ENCODE results near the gene MASTL. TPM values are rescaled to one million over a fixed set of nuclear protein-coding genes. Genes with fewer than 3 reads are reported as not detected.

Gene MASTL
- total and polyA plus RNA-seq, 2 donors (not counting 1 experiment from before 2014, with no cell fraction given) = 5.9 to 9.2 TPM

- TF ChIP-seq EZH2 (IDR thresholded peaks at IDR 0.05; ENCODE audit: low read length, missing control alignments) = no peak
- TF ChIP-seq CTCF (conservative IDR thresholded peaks at IDR 0.05 in 1 of 2, IDR thresholded peaks at IDR 0.05 in 1 of 2; ENCODE audit: low read depth in 1 of 2, low read length in 2 of 2) = no peak
- no peak overlapping the region for H3K4me2 ChIP-seq (ENCODE audit: extremely low read depth, insufficient read depth, low read length)
These were observed 70.6 kb downstream of the MASTL start for GRCh38 chr10:27225642-27226257.

DNA sequence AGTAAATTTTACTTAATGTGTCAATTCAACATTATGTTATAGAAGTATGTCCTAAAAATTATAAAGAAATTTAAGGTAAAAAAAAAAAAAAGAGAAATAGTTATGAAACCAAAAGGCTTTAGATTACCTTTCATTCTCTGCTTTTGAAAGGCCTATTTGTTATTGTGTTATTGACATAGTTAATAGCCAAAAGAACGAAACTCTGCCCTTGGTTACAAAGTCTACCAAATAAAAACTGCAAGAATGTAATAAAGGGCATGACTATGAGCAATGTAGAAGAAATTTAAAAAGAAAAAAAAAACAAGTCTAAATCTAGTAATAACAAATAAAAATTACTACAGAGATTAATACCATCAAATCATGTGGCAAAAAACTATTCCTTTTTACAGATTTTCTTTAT, 74.9 kb downstream of the MASTL start:
- Histone ChIP-seq H3K79me2 (ENCODE audit: control insufficient read depth, insufficient read depth, low read length) (no peaks in the 10 kb centered on the region), H3K9ac (ENCODE audit: insufficient read depth, low read length) (no peak overlapping the region), H3K4me2 (ENCODE audit: extremely low read depth, insufficient read depth, low read length) (no peak overlapping the region), H4K20me1 (ENCODE audit: control insufficient read depth, extremely low read depth, insufficient read depth, low read length) (no peaks in the 10 kb centered on the region), H3K36me3 (ENCODE audit: control insufficient read depth, insufficient read depth, low read length) (no peaks in the 10 kb centered on the region), H3K27ac (ENCODE audit: insufficient read depth, low read length) (no peak overlapping the region), H3K9me3 (ENCODE audit: control insufficient read depth, insufficient read depth, low read depth, low read length) (no peaks in the 10 kb centered on the region), H3K4me3 (replicated peaks in 1 of 4; ENCODE audit: control extremely low read depth in 1 of 4, insufficient read depth in 1 of 4, low read depth in 3 of 4, low read length in 4 of 4) (no peak overlapping the region), H3K4me1 (ENCODE audit: control insufficient read depth, extremely low read depth, insufficient read depth, low read length) (no peaks in the 10 kb centered on the region), H3K27me3 (ENCODE audit: control insufficient read depth, insufficient read depth, low read length) (no peaks in the 10 kb centered on the region), H2AFZ (ENCODE audit: low read length) (no peak overlapping the region)
- DNase-seq (ENCODE audit: low read depth in 2 of 2) = no peak
- no peak for TF ChIP-seq EZH2 (IDR thresholded peaks at IDR 0.05; ENCODE audit: low read length, missing control alignments)
- no peak for TF ChIP-seq CTCF (conservative IDR thresholded peaks at IDR 0.05 in 1 of 2, IDR thresholded peaks at IDR 0.05 in 1 of 2; ENCODE audit: low read depth in 1 of 2, low read length in 2 of 2)

More at GRCh38 chr10:27225642-27226257, 70.6 kb downstream of the MASTL start:
- no peaks in the 10 kb centered on the region for H3K4me1 ChIP-seq (ENCODE audit: control insufficient read depth, extremely low read depth, insufficient read depth, low read length)
- H3K27ac ChIP-seq (ENCODE audit: insufficient read depth, low read length) = no peak overlapping the region
- no peaks in the 10 kb centered on the region for H3K27me3 ChIP-seq (ENCODE audit: control insufficient read depth, insufficient read depth, low read length)
- no peak for DNase-seq (ENCODE audit: low read depth in 2 of 2)
- no peak overlapping the region for H3K9ac ChIP-seq (ENCODE audit: insufficient read depth, low read length)
- H3K79me2 ChIP-seq (ENCODE audit: control insufficient read depth, insufficient read depth, low read length) = no peaks in the 10 kb centered on the region
- H3K9me3 ChIP-seq (ENCODE audit: control insufficient read depth, insufficient read depth, low read depth, low read length) = no peaks in the 10 kb centered on the region
- no peaks in the 10 kb centered on the region for H3K36me3 ChIP-seq (ENCODE audit: control insufficient read depth, insufficient read depth, low read length)
- no peaks in the 10 kb centered on the region for H4K20me1 ChIP-seq (ENCODE audit: control insufficient read depth, extremely low read depth, insufficient read depth, low read length)
- no peak overlapping the region for H3K4me3 ChIP-seq (replicated peaks in 1 of 4; ENCODE audit: control extremely low read depth in 1 of 4, insufficient read depth in 1 of 4, low read depth in 3 of 4, low read length in 4 of 4)
- no peak overlapping the region for H2AFZ ChIP-seq (ENCODE audit: low read length)

- Histone ChIP-seq H2AFZ (ENCODE audit: low read length) (no peak overlapping the region), H3K9ac (ENCODE audit: insufficient read depth, low read length) (no peak overlapping the region)
These were observed 80.6 kb downstream of the MASTL start for GRCh38 chr10:27235706-27236105.

More at GRCh38 chr10:27235706-27236105, 80.6 kb downstream of the MASTL start:
- H3K4me1 ChIP-seq (ENCODE audit: control insufficient read depth, extremely low read depth, insufficient read depth, low read length) = no peaks in the 10 kb centered on the region
- no peak overlapping the region for H3K4me2 ChIP-seq (ENCODE audit: extremely low read depth, insufficient read depth, low read length)
- no peak overlapping the region for H3K4me3 ChIP-seq (replicated peaks in 1 of 4; ENCODE audit: control extremely low read depth in 1 of 4, insufficient read depth in 1 of 4, low read depth in 3 of 4, low read length in 4 of 4)
- TF ChIP-seq CTCF (conservative IDR thresholded peaks at IDR 0.05 in 1 of 2, IDR thresholded peaks at IDR 0.05 in 1 of 2; ENCODE audit: low read depth in 1 of 2, low read length in 2 of 2) (no peak), EZH2 (IDR thresholded peaks at IDR 0.05; ENCODE audit: low read length, missing control alignments) (no peak)
- H3K27me3 ChIP-seq (ENCODE audit: control insufficient read depth, insufficient read depth, low read length) = no peaks in the 10 kb centered on the region
- H3K27ac ChIP-seq (ENCODE audit: insufficient read depth, low read length) = no peak overlapping the region
- no peaks in the 10 kb centered on the region for H4K20me1 ChIP-seq (ENCODE audit: control insufficient read depth, extremely low read depth, insufficient read depth, low read length)
- H3K36me3 ChIP-seq (ENCODE audit: control insufficient read depth, insufficient read depth, low read length) = no peaks in the 10 kb centered on the region
- H3K79me2 ChIP-seq (ENCODE audit: control insufficient read depth, insufficient read depth, low read length) = peaks cover 10% of the 10 kb centered on the region
- no peaks in the 10 kb centered on the region for H3K9me3 ChIP-seq (ENCODE audit: control insufficient read depth, insufficient read depth, low read depth, low read length)
- DNase-seq (ENCODE audit: low read depth in 2 of 2) = no peak

Other genes starting within 250 kb of the MASTL start
- 11.0 and 11.7 TPM in 2 replicates for gene ANKRD26, start 54.9 kb upstream of the MASTL start, total RNA-seq
- 1.9 and 2.5 TPM in 2 replicates for gene ANKRD26, start 54.9 kb upstream of the MASTL start, polyA plus RNA-seq
- 113 and 128 TPM in 2 replicates for gene YME1L1, start 968 bp upstream of the MASTL start, total RNA-seq
- 88.6 and 105 TPM in 2 replicates for gene YME1L1, start 968 bp upstream of the MASTL start, polyA plus RNA-seq
- 22.3 and 29.6 TPM in 2 replicates for gene ACBD5, start 85.4 kb downstream of the MASTL start, total RNA-seq
- gene ACBD5, start 85.4 kb downstream of the MASTL start, polyA plus RNA-seq = 16.9 and 21.3 TPM in 2 replicates

Measured in fibroblast of lung (primary cell).